K562 (cell line): ENCODE measurements around the gene BLZF1. TPM values are rescaled to one million over a fixed set of nuclear protein-coding genes. Genes with fewer than 3 reads are reported as not detected.
A peak's percentile ranks its signal among the peaks of the same experiment; 100 is the strongest.

Experiments
- BMI1 ChIP-seq: fragments of 150-350 bp; IDR thresholded peaks from 2 replicates; pipeline ENCODE4 v1.6.1; 2014; ENCODE audit warnings: low read length
- BRF1 ChIP-seq: IDR thresholded peaks from 3 replicates; pipeline ENCODE4 v1.6.1; 2011; ENCODE audit warnings: borderline replicate concordance, mild to moderate bottlenecking; ENCODE audit not compliant: insufficient read length; ENCODE audit errors: extremely low read depth
- EGR1 ChIP-seq: fragments of 450-650 bp; conservative IDR thresholded peaks from 2 replicates; pipeline ENCODE4 v1.6.1; 2017; ENCODE audit warnings: mild to moderate bottlenecking
- ESRRA ChIP-seq: fragments of 450-650 bp; IDR thresholded peaks from 2 replicates; pipeline ENCODE4 v1.6.1; 2014; ENCODE audit warnings: low read depth, mild to moderate bottlenecking, moderate library complexity, borderline replicate concordance
- ESRRB ChIP-seq: fragments of 250-450 bp; sonication (Bioruptor Pico); IDR thresholded peaks from 2 replicates; pipeline ENCODE4 v1.5.0; 2020; ENCODE audit warnings: mild to moderate bottlenecking, moderate library complexity, borderline replicate concordance
- HDAC1 ChIP-seq, 2 experiments: fragments of 450-650 bp; IDR thresholded peaks; 2 replicates each; pipeline ENCODE4 v1.6.1; 2016 to 2017; ENCODE audit warnings: inconsistent platforms in 1 of 2, mild to moderate bottlenecking in 1 of 2, moderate library complexity in 1 of 2
- ILK ChIP-seq: fragments of 450-650 bp; IDR thresholded peaks from 2 replicates; pipeline ENCODE4 v1.6.1; 2016; ENCODE audit warnings: missing genetic modification characterization, low read depth, mild to moderate bottlenecking, missing compliant biosample characterization, moderate library complexity, borderline replicate concordance
- KLF16 ChIP-seq: IDR thresholded peaks from 2 replicates; pipeline ENCODE4 v1.6.1; 2016; ENCODE audit warnings: antibody characterized with exemption
- L3MBTL2 ChIP-seq: fragments of 450-650 bp; IDR thresholded peaks from 2 replicates; pipeline ENCODE4 v1.6.1; 2016; ENCODE audit warnings: mild to moderate bottlenecking, moderate library complexity
- NFXL1 ChIP-seq: fragments of 450-650 bp; formaldehyde crosslinking; IDR thresholded peaks from 2 replicates; pipeline ENCODE4 v1.4.0; 2021; ENCODE audit warnings: mild to moderate bottlenecking
- NR2C2 ChIP-seq, 2 experiments: fragments of 200-800 bp in 1 of 2; sonication (Bioruptor generic) in 1 of 2; sonication (generic) in 1 of 2; formaldehyde crosslinking in 1 of 2; IDR thresholded peaks; 2 replicates each; pipeline versions ENCODE4 v1.6.1 to v1.8.0; 2016 to 2022; ENCODE audit warnings: mild to moderate bottlenecking in 1 of 2, missing compliant biosample characterization in 1 of 2, missing genetic modification characterization in 1 of 2, missing genetic modification reagents in 1 of 2
- SNRNP70 ChIP-seq: fragments of 200-400 bp; formaldehyde crosslinking; optimal IDR thresholded peaks from 2 replicates; pipeline ENCODE3; 2017; ENCODE audit warnings: low read depth, low read length
- SPI1 ChIP-seq: IDR thresholded peaks from 2 replicates; pipeline ENCODE4 v1.6.1; 2011; ENCODE audit warnings: low read depth, low read length, control low read depth, borderline replicate concordance
- TEAD1 ChIP-seq, 2 experiments: fragments of 450-650 bp in 1 of 2; sonication (generic) in 1 of 2; formaldehyde crosslinking; IDR thresholded peaks; 2 replicates each; pipeline versions ENCODE4 v1.4.0 to v1.8.0; 2020 to 2022; ENCODE audit warnings: mild to moderate bottlenecking in 2 of 2, missing genetic modification reagents in 1 of 2
- TRIM25 ChIP-seq: fragments of 450-650 bp; IDR thresholded peaks from 2 replicates; pipeline ENCODE4 v1.7.0; 2016; ENCODE audit warnings: borderline replicate concordance
- ZBTB11 ChIP-seq, 3 experiments: fragments of 200-800 bp in 1 of 3; fragments of 250-450 bp in 1 of 3; fragments of 450-650 bp in 1 of 3; sonication (Bioruptor Pico) in 1 of 3; sonication (Bioruptor generic) in 1 of 3; formaldehyde crosslinking in 1 of 3; IDR thresholded peaks; 2 replicates each; pipeline versions ENCODE4 v1.6.1 to v1.8.0; 2016 to 2022; ENCODE audit warnings: mild to moderate bottlenecking in 2 of 3, missing genetic modification characterization in 2 of 3, missing compliant biosample characterization in 1 of 3, moderate library complexity in 1 of 3
- ZFX ChIP-seq: sonication (generic); formaldehyde crosslinking; IDR thresholded peaks from 2 replicates; pipeline ENCODE4 v1.8.0; 2022; ENCODE audit warnings: mild to moderate bottlenecking, missing genetic modification reagents, moderate library complexity
- ZNF143 ChIP-seq: sonication (generic); formaldehyde crosslinking; IDR thresholded peaks from 2 replicates; pipeline ENCODE4 v1.9.0; 2022; ENCODE audit warnings: mild to moderate bottlenecking, missing genetic modification reagents
- ZNF24 ChIP-seq: fragments of 450-650 bp; IDR thresholded peaks from 2 replicates; pipeline ENCODE4 v1.6.1; 2016
- ZNF280A ChIP-seq: fragments of 450-650 bp; IDR thresholded peaks from 2 replicates; pipeline ENCODE4 v1.6.1; 2018; ENCODE audit warnings: mild to moderate bottlenecking, low read depth; ENCODE audit not compliant: partially characterized antibody
- ZNF431 ChIP-seq: sonication (generic); formaldehyde crosslinking; IDR thresholded peaks from 2 replicates; pipeline ENCODE4 v1.8.0; 2022; ENCODE audit warnings: mild to moderate bottlenecking, missing genetic modification reagents
- ZNF583 ChIP-seq: fragments of 250-450 bp; sonication (Bioruptor Pico); IDR thresholded peaks from 2 replicates; pipeline ENCODE4 v1.4.0; 2020
- polyA plus RNA-seq, 8 experiments: library from polyadenylated mRNA; depleted of rRNA in 4 of 8; stranded (reverse) in 5 of 8; unstranded in 3 of 8; fragments of >200 nt; fragmentation: Nextera tagmentation in 2 of 8; fragmentation: Illumina TruSeq in 1 of 8; extraction: Ambion mirVana in 2 of 8; extraction: Trizol in 1 of 8; gene quantifications; 2 replicates each; pipeline versions ENCODE4 v1.2.1 to v1.2.3, GENCODE V29; 2011 to 2014; ENCODE audit warnings: inconsistent platforms in 1 of 8, missing spikeins in 1 of 8
- total RNA-seq, 7 experiments: library from RNA; depleted of rRNA in 6 of 7; stranded (reverse); fragments of >200 nt in 6 of 7; fragmentation: Illumina TruSeq in 2 of 7; extraction: Trizol in 2 of 7; gene quantifications; 2 replicates each; pipeline versions ENCODE4 v1.2.1 to v1.2.3, GENCODE V29; 2011 to 2021; ENCODE audit warnings: low replicate concordance in 1 of 7

The BLZF1 gene
- total and polyA plus RNA-seq, 9 of the 15 experiments (the other 6 are each of a cell fraction or from before 2014, with no cell fraction given): 20.5 to 32.8 (median 25.3) TPM

GRCh38 chr1:169367686-169368405 is at the start of gene BLZF1, which contains the start of gene NME7 (continued):
- TF ChIP-seq TEAD1 (CRISPR knock-in tag; IDR thresholded peaks at IDR 0.05) (0 out of 4 replicates have a peak, but pooled peaks of 1 of the 2 experiments have one; percentile 48), ZFX (CRISPR knock-in tag) (no peak), BRF1 (no peak), ZNF280A (no peak), KLF16 (no peak), ZNF583 (CRISPR knock-in tag) (no peak), NR2C2 (CRISPR knock-in tag; IDR thresholded peaks at IDR 0.05) (peak; percentile 91), NR2C2 (tag; IDR thresholded peaks at IDR 0.05) (peak; percentile 100), ILK (tag) (no peak), ZNF143 (CRISPR knock-in tag) (no peak), HDAC1 (IDR thresholded peaks at IDR 0.05) (peak in 1 of 2 experiments; percentile 91; a peak in 2 of 4 replicates), EGR1 (peak; percentile 85), ESRRA (no peak), SPI1 (peak; percentile 47; the same call in 1 of the 2 replicates), ESRRB (CRISPR knock-in tag) (no peak; the same call in 1 of the 2 replicates), BMI1 (peak; percentile 87), ZNF431 (CRISPR knock-in tag) (no peak; the same call in 1 of the 2 replicates), ZNF24 (no peak), ZBTB11 (CRISPR knock-in tag; IDR thresholded peaks at IDR 0.05) (peak in 1 of 3 experiments; percentile 94; a peak in 3 of 6 replicates), TRIM25 (no peak), NFXL1 (CRISPR knock-in tag) (no peak), L3MBTL2 (peak; percentile 43), SNRNP70 (no peak)
